Cerebellar nuclear complex (tissue), 1 donor: ENCODE results near the gene PPP2R3A.
A peak's percentile ranks its signal among the peaks of the same experiment; 100 is the strongest.

Source experiments
- DNase-seq, 2 experiments: peaks; one replicate each; lab custom pipeline; 2025; lab: John Stamatoyannopoulos, UW

The PPP2R3A gene

DNA sequence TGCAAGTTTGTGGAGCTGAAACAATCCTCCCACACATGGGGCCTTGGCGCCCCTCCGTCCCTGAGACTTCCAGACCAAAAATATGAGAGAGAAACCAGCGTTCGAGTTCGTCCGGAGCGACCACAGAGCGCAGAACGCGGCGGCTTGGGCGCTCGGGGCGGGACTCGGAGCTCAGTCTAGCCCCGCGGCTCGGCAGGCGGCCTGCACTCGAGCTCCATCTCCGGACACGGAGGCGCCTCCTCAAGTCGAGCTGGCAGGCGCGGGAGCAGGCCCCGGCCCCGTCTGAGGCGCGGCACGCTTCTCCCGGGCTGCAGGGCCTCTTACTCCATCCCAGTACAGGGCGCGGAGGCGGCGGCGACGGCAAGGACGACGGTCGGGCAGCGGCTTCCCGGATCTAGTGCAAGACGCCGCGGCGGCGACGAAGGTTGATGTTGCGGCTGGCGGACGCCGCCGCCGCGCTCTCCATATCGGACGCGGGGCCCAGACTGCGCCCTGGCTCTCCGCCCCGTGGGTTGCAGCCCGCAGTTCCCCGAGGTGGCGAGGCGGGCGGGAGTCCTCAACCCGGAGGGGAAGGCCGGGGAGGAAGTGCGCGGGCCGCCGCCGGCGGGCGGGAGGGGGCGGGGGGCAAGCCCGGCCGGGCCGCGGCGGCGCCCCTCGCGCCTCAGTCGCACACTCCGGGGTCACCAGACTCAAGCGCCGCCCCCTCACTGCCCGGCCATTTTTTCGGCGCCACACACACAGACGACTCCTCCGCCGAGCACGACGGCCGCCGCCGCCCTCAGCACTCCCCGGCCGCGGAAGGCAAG lies 229.9 kb downstream of the PPP2R3A start:
- DNase-seq, result no peak

DNA sequence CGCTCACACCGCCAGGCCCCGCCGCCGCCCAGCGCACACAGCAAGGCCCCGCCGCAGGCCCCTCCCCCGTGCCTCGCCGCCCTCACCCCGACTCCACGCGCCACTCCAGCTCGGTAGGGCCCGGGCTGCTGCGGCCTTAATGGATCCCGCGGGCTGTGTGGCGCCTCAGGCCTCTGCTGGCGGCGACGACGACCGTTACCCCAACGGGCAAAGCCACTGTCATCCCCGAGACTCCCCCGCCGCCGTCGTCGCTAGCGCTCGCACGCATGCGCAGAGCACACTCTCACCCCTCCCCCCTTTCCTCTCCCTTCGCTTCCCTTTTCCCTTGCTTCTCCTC lies 230.5 kb downstream of the PPP2R3A start, which contains the start of gene MSL2:
MSL2 (minus strand) TSS at position 272 of the 337 bp plus-strand sequence. CDS start 1,222 bp downstream, outside the sequence.
- DNase-seq, result no peak

DNA sequence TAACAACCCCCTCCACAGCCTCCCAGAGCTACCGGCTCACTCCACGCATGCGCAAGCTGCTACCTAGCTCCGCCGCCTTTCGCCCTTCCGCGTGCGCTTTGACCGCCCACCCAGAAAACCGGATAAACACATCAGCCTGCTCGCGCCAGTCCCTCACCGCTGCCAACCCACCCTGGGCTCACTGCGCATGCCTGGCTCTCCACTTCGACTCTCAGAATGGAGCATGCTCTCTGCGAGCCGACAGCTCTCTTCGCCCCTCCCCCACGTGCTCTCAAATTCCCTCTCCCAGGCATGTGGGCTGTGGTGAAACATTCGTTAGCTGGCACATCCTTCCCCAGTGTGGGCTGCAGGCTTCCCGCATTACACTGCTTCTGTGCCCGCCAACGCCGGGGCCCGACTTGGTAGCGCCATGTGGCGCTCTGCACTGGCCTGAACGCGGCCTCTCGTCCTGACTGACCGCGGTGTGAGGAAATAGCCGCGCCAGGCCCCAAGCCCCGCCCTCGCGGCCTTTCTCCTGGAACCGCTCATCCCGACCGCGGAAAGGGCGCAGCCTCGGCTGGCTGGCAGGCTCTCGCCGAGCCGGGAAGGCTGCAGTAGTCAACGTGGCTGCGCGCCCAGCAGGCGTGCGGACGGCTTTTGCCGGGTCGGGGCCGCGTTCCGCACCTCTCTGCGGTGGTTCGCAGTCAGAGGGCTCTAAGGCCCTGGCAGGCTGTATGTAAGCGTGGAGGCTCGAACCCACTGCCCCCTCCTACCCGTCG lies 231.1 kb downstream of the PPP2R3A start:
- peak; percentile 81 to 90 for DNase-seq

DNA sequence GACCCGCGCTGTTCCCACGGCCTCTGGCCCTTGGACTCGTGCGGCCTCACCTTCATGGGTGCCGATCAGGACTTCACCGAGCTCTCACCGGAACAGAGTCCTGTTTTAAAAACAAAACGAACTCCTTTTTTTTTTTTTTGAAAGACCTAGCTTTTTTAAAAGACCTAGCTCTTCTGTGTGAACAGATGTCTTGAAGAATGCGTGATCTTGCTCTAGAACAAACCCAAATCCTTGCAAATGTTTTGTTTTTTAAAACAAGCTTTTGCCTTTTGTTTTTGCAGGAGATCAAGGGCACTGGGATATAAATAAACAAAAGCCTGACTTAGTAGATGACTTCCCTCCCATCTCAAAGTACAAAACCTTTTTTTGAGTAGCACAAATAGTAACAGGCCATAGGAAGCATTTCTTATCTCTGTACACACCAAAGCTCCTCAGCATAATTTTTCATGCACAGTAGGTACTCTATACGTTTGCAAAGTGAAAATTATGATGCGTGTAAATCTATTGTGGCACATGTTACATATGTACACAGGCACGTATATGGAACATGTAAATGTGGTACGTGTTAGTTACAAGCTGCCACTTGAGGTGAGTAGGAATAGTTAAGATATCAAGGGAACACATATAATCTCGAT lies 231.7 kb downstream of the PPP2R3A start:
- no peak for DNase-seq
